Posterior vena cava (tissue), 2 donors: ENCODE results near the gene FGF14. TPM values are rescaled to one million over a fixed set of nuclear protein-coding genes. Genes with fewer than 3 reads are reported as not detected.

Experiments used
- DNase-seq: peaks from one replicate; pipeline ENCODE4 v3.0.0-alpha.2; 2020; ENCODE audit warnings: low spot score
- intact Hi-C, 2 donors: fragments of 100-400 bp; cut with DNase I; formaldehyde crosslinking; loops; one replicate each; pipeline versions ENCODE4 v1.14.1 to v1.14.2; 2022 to 2023
- total RNA-seq, 2 donors: library from RNA; stranded (reverse); fragmentation: NEBNext Ultra II Directional; extraction: Animal tissue kit (Norgen Biotek cat#: 25700); gene quantifications; one replicate each; pipeline ENCODE4 v1.2.1, GENCODE V29; 2021
- donor health status: DM: yes; HTN: yes; CAD: no.
- donor health status: DM: yes; HTN: yes; CAD: no.

FGF14 gene
- total RNA-seq, 2 donors from 2014 or later = 4.6 to 6.6 TPM

DNA sequence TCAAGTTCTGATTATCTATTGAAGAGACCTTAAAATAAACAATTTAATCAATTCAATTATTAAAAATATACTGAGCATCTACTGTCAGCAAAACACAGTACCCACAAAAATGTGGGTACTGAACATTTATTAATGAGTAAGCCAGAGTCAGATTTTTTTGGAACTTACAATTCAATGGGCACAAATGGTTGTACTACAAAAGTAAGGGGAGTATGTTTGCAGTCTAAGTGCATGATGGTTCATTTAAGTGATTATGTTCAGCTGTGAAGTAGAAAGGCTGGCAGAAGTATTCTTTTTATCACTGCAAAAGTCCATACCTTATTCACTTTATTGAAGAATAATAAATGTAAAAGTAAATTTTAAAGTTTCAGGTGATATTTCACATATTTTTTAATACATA lies 27.6 kb downstream of the FGF14 start:
- intact Hi-C loops = no loop called here
- DNase-seq = no peak

DNA sequence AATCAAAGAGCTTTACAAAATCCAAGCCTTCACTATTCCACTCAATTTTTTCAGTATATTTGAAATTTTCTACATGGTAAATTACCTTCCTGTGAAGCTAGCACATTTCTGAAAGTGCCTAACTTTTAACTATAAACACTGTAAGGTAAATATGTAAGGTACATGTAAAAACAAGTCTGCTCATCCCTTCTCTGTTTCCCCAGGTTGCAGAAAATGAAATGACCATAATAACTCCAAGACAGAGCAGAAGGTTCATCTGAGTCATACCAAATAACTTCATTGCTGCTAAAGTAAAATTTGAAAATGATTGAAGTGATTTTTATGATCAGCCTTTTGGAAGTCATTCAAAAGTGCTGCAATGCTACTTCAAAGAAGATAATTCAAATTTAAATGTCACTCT lies 28.6 kb downstream of the FGF14 start:
- intact Hi-C loops = no loop called here
- no peak for DNase-seq

DNA sequence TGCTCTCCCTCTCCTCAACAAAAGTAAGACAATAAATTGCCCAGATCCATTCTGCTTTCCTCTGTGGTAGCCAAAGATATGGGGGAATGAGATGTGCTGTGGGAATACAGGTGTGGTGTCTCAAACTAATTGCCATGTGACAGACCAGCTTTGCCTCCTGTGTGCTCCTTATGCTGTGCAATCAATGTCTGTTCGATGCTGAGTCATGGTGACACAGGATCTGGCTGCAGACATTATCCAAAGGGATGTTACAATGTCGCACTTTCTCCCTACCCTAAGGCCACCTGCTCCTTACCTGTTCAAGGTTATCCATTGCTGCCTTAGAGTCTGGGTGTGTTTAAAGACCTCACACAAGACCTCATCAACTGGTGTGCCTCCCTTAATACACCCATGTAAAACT lies 32.5 kb downstream of the FGF14 start:
- DNase-seq = no peak
- intact Hi-C loops = no loop called here

DNA sequence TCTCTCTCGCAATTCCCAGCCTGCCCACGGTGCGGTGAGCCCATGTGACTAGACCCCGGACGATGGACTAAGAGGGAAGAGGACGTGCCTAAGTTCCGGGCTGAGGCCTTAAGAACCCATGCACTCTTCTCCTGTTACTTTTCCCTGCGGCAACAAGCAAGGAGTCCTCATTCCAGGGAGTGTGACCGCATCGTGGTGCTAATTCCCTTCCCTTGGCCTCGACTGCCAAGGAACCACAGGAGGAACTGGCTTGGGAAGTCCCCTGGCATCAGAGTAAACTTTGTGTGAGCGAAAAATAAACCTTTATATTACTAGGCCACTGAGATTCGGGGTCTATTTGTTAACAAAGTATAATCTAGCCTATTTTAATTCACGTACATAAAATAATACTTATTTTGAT lies 34.0 kb downstream of the FGF14 start:
- intact Hi-C loops = no loop called here
- DNase-seq = no peak

DNA sequence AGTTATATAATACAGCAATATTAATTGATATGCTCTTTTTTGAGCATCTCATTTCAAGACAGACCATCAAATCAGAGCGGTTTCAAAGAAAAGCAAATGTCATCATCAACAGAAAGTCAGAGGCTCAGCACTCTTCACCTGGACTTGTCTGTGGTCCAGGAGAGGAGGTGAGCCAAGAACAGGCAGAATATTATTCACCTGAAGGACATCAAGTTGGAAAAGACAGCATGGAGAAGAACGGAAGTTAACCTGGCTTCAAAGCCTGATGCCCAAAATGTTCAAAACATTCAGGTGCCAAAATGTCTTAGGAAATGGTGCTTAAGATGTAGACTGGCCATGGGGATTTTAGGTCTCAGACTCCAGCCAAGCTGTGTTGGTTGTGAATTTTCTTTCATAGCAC lies 40.7 kb downstream of the FGF14 start:
- no peak for DNase-seq
- intact Hi-C loops = no loop called here

DNA sequence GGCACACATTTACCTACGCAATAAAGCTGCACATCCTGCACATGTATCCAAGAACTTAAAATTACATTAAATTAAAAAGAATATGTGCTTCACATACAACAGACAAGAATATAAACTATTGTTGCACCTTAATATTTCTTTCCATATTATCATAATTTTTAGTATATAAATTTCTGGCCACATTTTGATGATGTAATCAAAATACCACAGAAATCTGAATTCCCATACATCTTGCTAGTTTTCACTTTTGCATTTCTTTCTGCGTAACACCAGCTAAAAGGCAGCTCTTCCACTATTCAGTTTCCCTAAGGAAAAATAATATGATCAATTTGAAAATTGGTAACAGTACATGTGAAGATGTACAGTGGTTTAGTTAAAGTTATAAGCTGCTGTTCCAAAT lies 42.6 kb downstream of the FGF14 start:
- intact Hi-C loops = no loop called here

DNA sequence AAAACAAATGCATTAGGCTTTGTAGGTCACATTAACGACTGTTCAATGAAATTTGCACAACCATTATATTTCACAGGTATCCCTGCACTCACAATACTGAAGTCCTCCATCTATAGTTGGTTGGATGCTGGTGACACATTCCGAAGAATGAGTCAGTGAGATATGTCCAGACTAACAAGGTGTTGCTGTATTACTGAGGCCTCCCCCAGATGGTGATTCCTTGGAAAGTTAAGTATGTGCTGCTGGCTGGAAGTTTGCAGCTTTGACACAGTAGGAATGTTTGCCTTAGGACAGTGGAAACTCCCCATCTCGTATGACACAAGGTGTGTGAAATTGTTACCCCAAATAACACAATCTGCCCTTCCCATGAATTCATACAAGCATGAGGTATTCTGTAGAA lies 46.6 kb downstream of the FGF14 start:
- intact Hi-C loops = no loop called here

More for the DNA sequence above, 42.6 kb downstream of the FGF14 start:
- no peak for DNase-seq

DNA sequence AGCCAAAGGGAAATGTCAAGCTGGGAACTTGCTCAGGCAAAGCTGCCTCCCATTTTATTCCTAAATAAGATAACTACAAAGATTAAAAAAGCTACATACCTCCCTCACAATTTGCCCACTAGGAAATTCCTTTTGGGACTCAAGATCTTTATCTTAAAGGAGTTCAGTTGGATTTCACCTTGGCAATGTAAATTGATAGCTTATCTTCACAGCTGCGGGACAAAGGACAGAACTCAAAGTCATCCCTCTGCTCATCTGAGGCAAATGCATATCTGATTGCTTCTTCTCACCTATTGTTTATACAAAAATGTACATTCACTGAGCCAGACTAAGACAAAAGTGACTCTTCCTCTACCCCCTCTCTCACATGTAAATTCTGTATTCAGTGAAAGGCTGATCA lies 47.8 kb downstream of the FGF14 start:
- intact Hi-C loops = loop anchor here in 1 of 2 donors (1.0 kb wide), 1 partner anchor 26 kb away; no protein-coding TSS in a partner anchor
- no peak for DNase-seq

More for the DNA sequence above, 46.6 kb downstream of the FGF14 start:
- no peak for DNase-seq

DNA sequence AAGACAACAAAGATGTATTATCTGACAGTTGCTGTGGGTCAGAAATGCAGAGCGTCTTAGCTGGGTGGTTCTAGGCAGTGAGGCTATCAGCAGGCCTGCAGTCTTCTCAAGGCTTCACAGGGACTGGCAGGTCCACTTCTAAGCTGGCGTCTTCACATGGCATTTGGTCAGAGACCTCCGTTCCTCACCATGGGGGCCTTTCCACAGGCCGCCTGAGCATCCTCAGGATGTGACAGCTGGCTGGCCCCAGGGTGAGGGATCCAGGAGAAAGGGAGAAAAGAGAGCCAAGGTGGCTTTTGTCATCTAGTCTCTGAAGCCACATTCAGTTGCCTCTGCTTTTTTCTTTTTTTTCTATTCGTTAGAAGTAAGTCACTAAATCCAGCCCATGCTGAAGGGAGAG lies 50.3 kb downstream of the FGF14 start:
- DNase-seq = no peak
- intact Hi-C loops = no loop called here

DNA sequence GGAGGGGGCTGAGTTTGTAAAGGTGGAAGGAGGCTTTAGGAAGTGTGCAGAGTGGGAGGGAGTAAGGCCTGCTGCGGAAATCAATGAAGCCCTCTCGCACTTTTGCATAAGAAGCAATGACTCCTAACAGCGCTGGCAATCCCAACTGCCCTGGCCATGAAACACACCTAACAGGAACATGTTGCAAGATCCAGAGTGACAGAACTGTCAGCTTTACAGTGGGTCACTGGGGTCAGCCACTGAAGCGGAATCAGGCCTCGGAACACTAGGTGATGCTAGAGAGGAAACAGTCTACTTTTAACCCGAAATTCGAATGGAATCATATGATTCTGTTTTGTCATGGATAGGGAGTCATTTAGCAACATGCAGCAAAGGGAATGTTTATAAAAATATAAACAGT lies 54.4 kb downstream of the FGF14 start:
- DNase-seq = no peak
- intact Hi-C loops = no loop called here

DNA sequence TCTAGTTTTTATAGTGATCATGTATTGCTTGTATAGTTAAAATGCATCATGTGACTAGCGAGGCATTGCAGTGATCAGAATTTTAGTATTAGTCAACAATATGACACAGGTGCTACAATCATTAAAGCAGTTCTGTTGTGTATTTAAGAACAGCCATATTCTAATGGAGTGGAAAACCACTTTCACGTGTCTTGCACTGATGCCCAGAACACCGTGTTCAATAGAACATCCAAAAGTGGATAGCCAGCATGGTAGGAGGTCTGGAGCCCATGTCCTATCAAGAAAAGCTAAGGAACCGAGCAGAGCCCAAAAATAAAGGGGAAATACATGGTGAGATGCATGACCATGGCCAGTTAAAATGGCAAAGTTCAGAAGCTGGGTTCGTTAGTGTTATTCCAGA lies 55.1 kb downstream of the FGF14 start:
- intact Hi-C loops = no loop called here
- DNase-seq = no peak

DNA sequence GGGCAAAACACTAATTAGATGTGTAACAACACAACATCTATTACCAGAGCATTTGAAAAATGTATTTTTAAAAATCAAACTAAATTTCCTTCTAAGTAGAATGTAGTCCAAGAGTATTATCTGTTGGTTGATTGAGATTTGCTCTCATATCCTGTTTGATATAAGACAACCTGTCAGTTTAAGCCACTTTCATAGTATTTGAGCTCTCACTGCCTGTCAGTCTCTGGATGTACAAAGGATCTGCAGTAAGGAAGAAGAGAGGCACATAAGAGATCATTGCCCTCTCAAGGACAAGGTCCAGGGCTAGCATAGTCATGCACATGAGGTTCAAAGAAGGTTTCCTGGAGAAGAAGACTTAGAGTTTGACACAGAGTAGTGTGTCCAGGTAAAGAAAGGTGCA lies 57.4 kb downstream of the FGF14 start:
- DNase-seq = no peak
- intact Hi-C loops = no loop called here

DNA sequence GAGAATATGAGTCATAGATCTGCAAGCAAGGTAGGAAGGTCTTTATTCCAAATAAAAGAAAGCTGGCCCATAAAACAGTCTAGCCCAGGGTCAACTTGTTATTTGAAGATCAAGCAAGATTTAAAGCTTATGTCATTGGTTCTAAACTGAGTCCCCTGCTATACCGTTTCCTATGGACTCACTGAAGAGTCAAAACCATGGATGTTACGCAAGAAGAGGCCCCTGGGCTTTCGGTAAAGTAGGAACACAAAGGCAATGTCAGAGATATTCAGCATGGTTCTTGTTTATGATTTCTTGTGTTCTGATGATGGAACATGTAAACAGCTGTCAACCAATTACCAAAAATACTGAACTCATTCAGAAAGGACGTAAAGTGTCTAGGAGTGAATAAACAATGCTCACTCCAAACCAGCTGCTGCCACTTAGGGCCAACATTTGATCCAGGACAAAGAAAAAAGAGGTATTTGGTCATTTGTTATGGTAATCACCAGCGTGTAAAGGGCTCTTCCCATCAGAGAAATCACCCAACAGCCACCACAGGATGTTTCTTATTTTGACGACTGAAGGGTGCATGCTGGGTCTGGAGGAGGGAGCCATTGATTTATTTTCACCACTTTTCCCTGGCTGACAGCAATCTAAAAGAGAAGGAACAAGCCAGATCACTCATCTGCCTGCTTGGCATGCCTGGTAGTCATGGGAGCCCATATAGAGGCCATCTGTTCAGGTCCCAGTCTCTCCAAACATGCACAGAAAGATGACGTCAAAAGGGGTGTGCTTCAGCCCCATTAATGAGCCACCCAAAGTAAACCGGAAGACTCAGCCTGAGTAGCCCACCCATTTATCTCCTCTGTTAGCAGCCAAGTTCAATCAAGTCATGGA lies 68.3 kb downstream of the FGF14 start:
- intact Hi-C loops = no loop called here
- no peak for DNase-seq

DNA sequence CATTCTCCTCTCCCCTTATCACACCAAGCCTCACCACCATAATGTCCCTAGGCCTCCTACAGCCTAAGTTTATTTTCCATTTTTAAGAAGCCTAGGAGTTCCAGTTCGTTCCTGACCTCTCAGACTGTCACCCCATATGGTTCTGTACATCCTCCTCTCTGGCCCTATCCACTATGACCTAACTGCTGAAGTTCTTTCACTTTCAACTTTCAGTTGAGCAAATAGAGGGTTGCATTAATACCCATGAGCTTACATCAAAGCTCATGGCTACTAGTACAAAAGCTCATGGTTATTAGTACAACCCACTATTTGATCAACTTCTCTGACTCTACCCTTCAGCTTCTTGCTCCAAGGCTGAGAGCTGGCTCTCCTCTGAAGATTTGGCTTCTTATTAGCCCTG lies 72.9 kb downstream of the FGF14 start:
- no peak for DNase-seq
- intact Hi-C loops = no loop called here

DNA sequence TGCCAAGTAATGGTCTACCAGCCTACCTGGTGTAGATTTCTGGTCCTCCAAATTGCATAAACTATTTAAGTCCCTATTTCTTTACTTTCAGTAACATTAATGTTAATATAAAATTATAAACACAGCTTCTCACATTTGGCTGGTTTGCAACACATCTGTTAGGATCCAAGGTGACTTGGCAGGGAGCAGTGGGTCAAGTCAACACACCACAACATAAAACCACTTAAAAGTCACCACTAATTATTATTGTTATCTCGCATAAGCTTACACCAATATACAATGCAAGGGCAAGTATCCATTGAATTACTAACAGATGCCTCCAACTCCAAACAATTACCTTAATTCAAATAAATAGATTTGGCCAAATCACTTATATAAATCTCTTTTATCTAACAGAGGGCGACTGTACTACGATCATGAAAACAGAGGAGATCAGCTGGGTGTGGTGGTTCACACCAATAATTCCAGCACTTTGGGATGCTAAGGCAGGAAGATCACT lies 74.7 kb downstream of the FGF14 start:
- DNase-seq = no peak
- intact Hi-C loops = no loop called here

DNA sequence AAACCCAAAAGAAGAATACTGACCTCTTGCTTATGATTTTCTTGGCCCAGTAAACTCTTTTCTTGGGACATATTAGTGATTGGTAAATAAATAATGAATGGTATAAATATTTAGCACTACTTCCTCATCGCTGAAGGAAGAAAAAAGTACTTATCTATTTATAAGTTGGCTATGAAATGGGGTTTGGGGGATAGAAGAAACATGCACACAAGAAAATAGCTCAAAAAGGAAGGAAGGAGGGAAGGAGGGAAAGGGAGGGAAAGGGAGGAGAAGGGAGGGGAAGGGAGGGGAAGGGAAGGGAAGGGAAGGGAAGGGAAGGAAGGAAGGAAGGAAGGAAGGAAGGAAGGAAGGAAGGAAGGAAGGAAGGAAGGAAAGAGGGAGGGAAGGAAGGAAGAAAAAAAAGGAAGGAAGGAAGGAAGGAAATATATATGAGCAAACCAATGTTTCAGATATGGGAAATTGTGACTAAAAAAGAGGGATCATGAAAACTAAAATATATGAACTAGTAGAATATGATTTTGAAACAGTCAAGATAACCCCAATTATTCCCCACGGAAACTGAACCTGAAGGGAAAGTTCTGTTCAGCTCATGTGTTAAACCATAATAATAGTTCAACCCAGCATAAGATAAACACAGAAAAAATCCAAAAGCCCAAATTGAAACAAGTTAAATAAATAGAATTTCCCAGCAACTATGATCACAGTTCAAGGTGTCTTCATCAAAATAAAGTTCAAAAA lies 75.3 kb downstream of the FGF14 start:
- intact Hi-C loops = no loop called here
- no peak for DNase-seq

DNA sequence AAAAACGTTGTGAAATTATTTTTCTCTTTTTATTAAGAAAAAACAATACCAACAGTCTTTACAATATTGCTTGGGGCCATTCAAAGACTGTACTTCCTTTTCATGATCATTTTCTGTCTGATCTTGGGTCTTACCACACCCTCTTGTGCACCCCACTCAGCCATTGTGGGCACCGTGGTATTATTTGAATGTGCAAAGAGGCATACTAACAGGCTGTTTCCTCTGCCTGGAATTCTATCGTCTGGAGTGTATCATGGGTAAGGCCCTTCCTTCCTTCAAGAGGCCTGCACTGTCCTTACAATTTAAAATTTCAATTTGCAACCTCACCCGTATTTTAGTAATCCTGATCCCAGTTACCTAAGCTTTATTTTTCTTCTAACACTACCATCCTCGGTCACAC lies 76.5 kb downstream of the FGF14 start:
- no peak for DNase-seq
- intact Hi-C loops = no loop called here

DNA sequence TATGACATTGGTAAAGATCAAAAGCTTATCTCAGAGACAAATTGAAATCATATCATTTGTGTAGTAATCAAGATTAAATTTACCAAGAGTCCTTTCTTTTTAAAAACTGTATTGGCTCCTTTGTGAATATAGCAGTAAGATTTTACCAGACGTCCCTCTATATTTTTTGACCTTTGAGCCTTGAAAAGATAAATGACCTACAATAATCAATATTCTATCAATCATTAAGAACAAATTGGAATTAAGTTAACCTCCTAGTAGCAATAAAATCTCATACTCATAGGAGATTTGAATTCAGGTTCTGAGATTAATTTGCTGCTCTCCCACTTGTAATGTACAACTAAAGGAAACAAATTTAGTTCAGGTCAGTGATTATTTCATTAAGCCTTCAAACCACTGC lies 78.3 kb downstream of the FGF14 start:
- intact Hi-C loops = no loop called here
- no peak for DNase-seq

DNA sequence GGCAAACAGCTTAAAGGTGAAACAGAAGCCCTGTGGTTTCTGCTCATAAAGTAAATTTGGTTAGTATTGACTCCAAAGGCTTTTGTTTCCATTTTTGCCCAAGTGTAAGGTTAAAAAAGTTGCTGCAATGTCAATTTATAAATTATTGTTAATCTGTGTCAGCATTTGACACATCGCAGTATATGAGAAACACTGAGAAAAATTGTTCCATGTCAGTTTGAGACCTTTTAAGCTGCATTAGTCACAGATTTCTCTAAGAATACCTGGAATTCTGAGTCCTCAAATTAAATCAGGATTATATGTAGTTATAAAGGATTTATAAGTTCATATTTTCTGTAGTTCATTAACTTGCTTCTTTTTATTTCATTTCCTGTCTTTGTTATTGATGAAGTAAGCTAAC lies 78.8 kb downstream of the FGF14 start:
- DNase-seq = no peak
- intact Hi-C loops = no loop called here

DNA sequence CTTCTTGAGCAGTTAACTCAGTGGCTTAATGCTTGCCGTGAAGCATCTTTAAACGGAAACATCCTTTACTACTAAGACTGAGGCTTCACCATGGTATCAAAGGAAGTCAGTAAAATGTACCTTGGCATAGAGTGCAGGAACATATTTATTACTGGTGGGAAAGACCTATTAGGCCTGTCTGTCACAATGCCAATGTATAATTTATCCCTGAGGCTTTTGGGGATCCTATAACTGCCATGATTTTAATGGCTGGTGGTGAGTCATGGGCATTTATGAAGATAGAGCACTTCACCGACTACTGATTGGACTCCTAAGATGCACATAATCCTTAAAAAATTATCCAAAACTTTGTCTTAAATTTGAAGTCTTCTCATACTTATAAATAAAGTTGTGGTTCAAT lies 79.6 kb downstream of the FGF14 start:
- no peak for DNase-seq
- intact Hi-C loops = no loop called here

DNA sequence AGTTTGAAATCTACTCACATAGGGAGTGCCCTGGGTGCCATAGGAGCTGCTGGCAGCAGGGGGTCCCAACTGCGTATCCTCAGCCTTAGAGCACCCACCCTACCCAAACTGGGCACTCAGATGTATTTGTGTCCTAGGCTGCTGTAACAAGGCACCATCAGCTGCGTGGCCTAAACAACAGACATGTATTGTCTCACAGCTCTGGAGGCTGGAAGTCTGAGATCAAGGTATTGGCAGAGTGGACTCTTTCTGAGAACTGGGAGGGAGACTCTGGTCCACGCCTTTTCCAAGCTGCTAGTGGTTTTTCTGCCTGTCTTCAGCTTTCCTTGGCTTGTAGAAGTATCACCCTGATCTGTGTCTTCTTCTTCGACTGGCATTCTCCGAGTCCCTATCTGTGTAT lies 83.6 kb downstream of the FGF14 start:
- DNase-seq = no peak
- intact Hi-C loops = no loop called here
